Mucosa of rectum (tissue), 2 donors: ENCODE data around the gene PIK3C3.

ENCODE experiments used
- H3K27ac ChIP-seq, 2 donors: one replicate each; pipeline ENCODE4 v1.7.0; 2013; ENCODE audit warnings: inconsistent platforms in 2 of 2, low read depth in 2 of 2, low read length in 2 of 2
- H3K27me3 ChIP-seq, 2 donors: one replicate each; pipeline ENCODE4 v1.7.0; 2013; ENCODE audit warnings: low read length in 2 of 2; ENCODE audit not compliant: control insufficient read depth in 2 of 2, insufficient read depth in 2 of 2
- H3K36me3 ChIP-seq, 2 donors: one replicate each; pipeline ENCODE4 v1.7.0; 2013; ENCODE audit warnings: low read length in 2 of 2; ENCODE audit not compliant: control insufficient read depth in 2 of 2, insufficient read depth in 2 of 2
- H3K4me1 ChIP-seq, 2 donors: one replicate each; pipeline ENCODE4 v1.7.0; 2013; ENCODE audit warnings: low read length in 2 of 2, mild to moderate bottlenecking in 1 of 2; ENCODE audit not compliant: control insufficient read depth in 2 of 2, insufficient read depth in 2 of 2
- H3K4me3 ChIP-seq, 2 donors: one replicate each; pipeline ENCODE4 v1.7.0; 2013; ENCODE audit warnings: low read length in 2 of 2
- H3K9ac ChIP-seq, 2 donors: one replicate each; pipeline ENCODE4 v1.7.0; 2013; ENCODE audit warnings: low read length in 2 of 2, low read depth in 1 of 2, mild to moderate bottlenecking in 1 of 2
- H3K9me3 ChIP-seq, 2 donors: one replicate each; pipeline ENCODE4 v1.7.0; 2013; ENCODE audit warnings: low read length in 2 of 2; ENCODE audit not compliant: control insufficient read depth in 2 of 2
- donor health status: healthy.
- donor health status: Normal muscosa, but diverticular disease.

The PIK3C3 gene

GRCh38 chr18:41933778-41934177 is 21.3 kb upstream of the PIK3C3 start:
- H3K27ac ChIP-seq: no peak overlapping the region
- H3K4me1 ChIP-seq: no peaks in the 10 kb centered on the region
- no peaks in the 10 kb centered on the region for H3K27me3 ChIP-seq
- no peak overlapping the region for H3K4me3 ChIP-seq
- H3K9ac ChIP-seq: no peak overlapping the region
- no peaks in the 10 kb centered on the region for H3K36me3 ChIP-seq
- no peaks in the 10 kb centered on the region for H3K9me3 ChIP-seq

GRCh38 chr18:41936471-41937134 is 18.4 kb upstream of the PIK3C3 start:
- Histone ChIP-seq H3K9me3 (no peaks in the 10 kb centered on the region), H3K27ac (no peak overlapping the region), H3K4me1 (no peaks in the 10 kb centered on the region), H3K4me3 (no peak overlapping the region), H3K36me3 (no peaks in the 10 kb centered on the region), H3K27me3 (no peaks in the 10 kb centered on the region), H3K9ac (no peak overlapping the region)

GRCh38 chr18:41938445-41938844 is 16.6 kb upstream of the PIK3C3 start:
- Histone ChIP-seq H3K36me3 (no peaks in the 10 kb centered on the region), H3K27ac (no peak overlapping the region), H3K9me3 (no peaks in the 10 kb centered on the region), H3K4me1 (no peaks in the 10 kb centered on the region), H3K27me3 (no peaks in the 10 kb centered on the region), H3K4me3 (no peak overlapping the region), H3K9ac (no peak overlapping the region)

- Histone ChIP-seq H3K4me1 (no peaks in the 10 kb centered on the region), H3K4me3 (no peak overlapping the region), H3K27me3 (no peaks in the 10 kb centered on the region), H3K36me3 (no peaks in the 10 kb centered on the region), H3K27ac (no peak overlapping the region), H3K9ac (no peak overlapping the region), H3K9me3 (no peaks in the 10 kb centered on the region)
These were observed 15.7 kb upstream of the PIK3C3 start for GRCh38 chr18:41939326-41939725.

- no peak overlapping the region for H3K27ac ChIP-seq
- no peaks in the 10 kb centered on the region for H3K36me3 ChIP-seq
- peaks cover 4% of the 10 kb centered on the region in 2 donors for H3K27me3 ChIP-seq
- H3K4me3 ChIP-seq: no peak overlapping the region
- no peaks in the 10 kb centered on the region for H3K9me3 ChIP-seq
- H3K9ac ChIP-seq: no peak overlapping the region
- H3K4me1 ChIP-seq: no peaks in the 10 kb centered on the region
These were observed 14.4 kb upstream of the PIK3C3 start for GRCh38 chr18:41940506-41941215.

GRCh38 chr18:41942254-41942653 is 12.8 kb upstream of the PIK3C3 start:
- Histone ChIP-seq H3K36me3 (no peaks in the 10 kb centered on the region), H3K4me3 (no peak overlapping the region), H3K4me1 (no peaks in the 10 kb centered on the region), H3K9me3 (no peaks in the 10 kb centered on the region), H3K27ac (no peak overlapping the region), H3K27me3 (peaks cover 7% of the 10 kb centered on the region in 2 donors), H3K9ac (no peak overlapping the region)

GRCh38 chr18:41948544-41949110 is 6.4 kb upstream of the PIK3C3 start:
- H3K9ac ChIP-seq: no peak overlapping the region
- H3K27ac ChIP-seq: no peak overlapping the region
- H3K27me3 ChIP-seq: peaks cover 7% of the 10 kb centered on the region in 2 donors
- H3K9me3 ChIP-seq: no peaks in the 10 kb centered on the region
- no peaks in the 10 kb centered on the region for H3K4me1 ChIP-seq
- no peaks in the 10 kb centered on the region for H3K36me3 ChIP-seq
- no peak overlapping the region for H3K4me3 ChIP-seq

GRCh38 chr18:41949206-41949920 is 5.7 kb upstream of the PIK3C3 start:
- H3K36me3 ChIP-seq: no peaks in the 10 kb centered on the region

GRCh38 chr18:41955688-41956087 is 654 bp downstream of the PIK3C3 start:
- Histone ChIP-seq H3K9me3 (no peaks in the 10 kb centered on the region), H3K4me3 (peak overlapping the region; percentile 93 to 98), H3K4me1 (peaks cover 5 to 13% of the 10 kb centered on the region in 2 donors), H3K36me3 (peaks cover 6 to 8% of the 10 kb centered on the region in 2 donors), H3K27ac (no peak overlapping the region), H3K9ac (peak overlapping the region; percentile 53 to 82), H3K27me3 (no peaks in the 10 kb centered on the region)

More at GRCh38 chr18:41949206-41949920, 5.7 kb upstream of the PIK3C3 start:
- H3K27me3 ChIP-seq: peaks cover 7% of the 10 kb centered on the region in 2 donors
- H3K4me1 ChIP-seq: no peaks in the 10 kb centered on the region
- no peak overlapping the region for H3K4me3 ChIP-seq
- H3K27ac ChIP-seq: no peak overlapping the region
- H3K9me3 ChIP-seq: no peaks in the 10 kb centered on the region
- H3K9ac ChIP-seq: no peak overlapping the region

GRCh38 chr18:41959045-41959444 is 4.0 kb downstream of the PIK3C3 start:
- Histone ChIP-seq H3K4me3 (no peak overlapping the region), H3K36me3 (peaks cover 18 to 22% of the 10 kb centered on the region in 2 donors), H3K9me3 (no peaks in the 10 kb centered on the region), H3K27me3 (no peaks in the 10 kb centered on the region), H3K27ac (no peak overlapping the region), H3K4me1 (peaks cover 5 to 13% of the 10 kb centered on the region in 2 donors), H3K9ac (no peak overlapping the region)
